GM19463 (cell line): ENCODE measurements around the gene WDR62.

Experiments
- ATAC-seq: cut with Tn5 transposase; IDR thresholded peaks from one replicate; pipeline ENCODE4 v1.9.1; 2021; ENCODE audit warnings: mild to moderate bottlenecking, moderate library complexity; ENCODE audit not compliant: unreplicated experiment

Gene WDR62

GRCh38 chr19:36139473-36140303, 85.0 kb downstream of the WDR62 start, which contains the start of gene CAPNS1:
CAPNS1 (plus strand) TSS chr19:36140066; CDS start chr19:36141012, 946 bp downstream.
- ATAC-seq: peak; percentile 87

GRCh38 chr19:36140304-36141038, 85.8 kb downstream of the WDR62 start:
- peak; percentile 22 for ATAC-seq

GRCh38 chr19:36141039-36141927, 86.6 kb downstream of the WDR62 start:
- ATAC-seq: peak; percentile 39

GRCh38 chr19:36142046-36142445, 87.3 kb downstream of the WDR62 start:
- ATAC-seq: no peak

- no peak for ATAC-seq
These were observed 87.8 kb downstream of the WDR62 start for GRCh38 chr19:36142496-36142895.

- ATAC-seq: no peak
These were observed 89.9 kb downstream of the WDR62 start for GRCh38 chr19:36144624-36145023.

GRCh38 chr19:36149673-36150406, 95.1 kb downstream of the WDR62 start:
- no peak for ATAC-seq

- ATAC-seq: no peak
These were observed 95.9 kb downstream of the WDR62 start for GRCh38 chr19:36150586-36150985.

GRCh38 chr19:36151144-36152018, 96.7 kb downstream of the WDR62 start:
- no peak for ATAC-seq

GRCh38 chr19:36152019-36152351, 97.3 kb downstream of the WDR62 start:
- no peak for ATAC-seq

- ATAC-seq: no peak
These were observed 97.8 kb downstream of the WDR62 start, which contains the start of gene COX7A1 for GRCh38 chr19:36152352-36153091. COX7A1 (minus strand) TSS chr19:36152447; CDS start chr19:36152407, 40 bp downstream.

GRCh38 chr19:36153126-36153525, 98.4 kb downstream of the WDR62 start:
- no peak for ATAC-seq
